GM12878 (cell line): ENCODE measurements around the gene CAPN9.

Source experiments
- BHLHE40 ChIP-seq, 2 experiments: fragments of 450-650 bp in 1 of 2; IDR thresholded peaks; 2 replicates each; pipeline ENCODE4 v1.6.1; 2011 to 2017; ENCODE audit warnings: low read depth in 2 of 2, borderline replicate concordance in 1 of 2, improper control_type of control experiment in 1 of 2, low read length in 1 of 2, mild to moderate bottlenecking in 1 of 2
- NFXL1 ChIP-seq: fragments of 450-650 bp; IDR thresholded peaks from 2 replicates; pipeline ENCODE4 v1.6.1; 2017; ENCODE audit warnings: antibody characterized with exemption, mild to moderate bottlenecking, borderline replicate concordance
- NFYB ChIP-seq: IDR thresholded peaks from 2 replicates; pipeline ENCODE4 v1.6.1; 2011; ENCODE audit warnings: low read depth, mild to moderate bottlenecking, low read length, improper control_type of control experiment, moderate library complexity; ENCODE audit not compliant: insufficient read depth
- RAD21 ChIP-seq: IDR thresholded peaks from 2 replicates; pipeline ENCODE4 v1.6.1; 2011; ENCODE audit warnings: mild to moderate bottlenecking, low read depth, low read length, moderate library complexity; ENCODE audit not compliant: insufficient read depth
- SIN3A ChIP-seq: IDR thresholded peaks from 2 replicates; pipeline ENCODE4 v1.6.1; 2012; ENCODE audit warnings: low read depth, low read length, improper control_type of control experiment
- SMC3 ChIP-seq: IDR thresholded peaks from 2 replicates; pipeline ENCODE4 v1.6.1; 2011; ENCODE audit warnings: low read length, improper control_type of control experiment, borderline replicate concordance
- SP1 ChIP-seq: IDR thresholded peaks from one replicate; pipeline ENCODE4 v1.6.1; 2011; ENCODE audit warnings: low read depth, low read length
- SPI1 ChIP-seq: IDR thresholded peaks from 2 replicates; pipeline ENCODE4 v1.6.1; 2011; ENCODE audit warnings: low read depth, mild to moderate bottlenecking, low read length, moderate library complexity, borderline replicate concordance; ENCODE audit not compliant: insufficient read depth
- TF ChIP-seq, protein P1 (sequence below), 3 experiments: IDR thresholded peaks in 2 of 3; conservative IDR thresholded peaks in 1 of 3; 2 replicates each; pipeline ENCODE4 v1.5.1; 2011; ENCODE audit warnings: low read depth in 3 of 3, low read length in 3 of 3, mild to moderate bottlenecking in 3 of 3, control low read depth in 2 of 3, moderate library complexity in 2 of 3, inconsistent platforms in 1 of 3, mixed read lengths in 1 of 3; ENCODE audit not compliant: control insufficient read depth in 2 of 3, insufficient read depth in 1 of 3; ENCODE audit errors: extremely low read depth in 1 of 3
- TF ChIP-seq, protein P2 (sequence below): IDR thresholded peaks from 2 replicates; pipeline ENCODE4 v1.6.1; 2011; ENCODE audit warnings: low read depth, mild to moderate bottlenecking, low read length, moderate library complexity, borderline replicate concordance; ENCODE audit errors: extremely low read depth

DNA sequence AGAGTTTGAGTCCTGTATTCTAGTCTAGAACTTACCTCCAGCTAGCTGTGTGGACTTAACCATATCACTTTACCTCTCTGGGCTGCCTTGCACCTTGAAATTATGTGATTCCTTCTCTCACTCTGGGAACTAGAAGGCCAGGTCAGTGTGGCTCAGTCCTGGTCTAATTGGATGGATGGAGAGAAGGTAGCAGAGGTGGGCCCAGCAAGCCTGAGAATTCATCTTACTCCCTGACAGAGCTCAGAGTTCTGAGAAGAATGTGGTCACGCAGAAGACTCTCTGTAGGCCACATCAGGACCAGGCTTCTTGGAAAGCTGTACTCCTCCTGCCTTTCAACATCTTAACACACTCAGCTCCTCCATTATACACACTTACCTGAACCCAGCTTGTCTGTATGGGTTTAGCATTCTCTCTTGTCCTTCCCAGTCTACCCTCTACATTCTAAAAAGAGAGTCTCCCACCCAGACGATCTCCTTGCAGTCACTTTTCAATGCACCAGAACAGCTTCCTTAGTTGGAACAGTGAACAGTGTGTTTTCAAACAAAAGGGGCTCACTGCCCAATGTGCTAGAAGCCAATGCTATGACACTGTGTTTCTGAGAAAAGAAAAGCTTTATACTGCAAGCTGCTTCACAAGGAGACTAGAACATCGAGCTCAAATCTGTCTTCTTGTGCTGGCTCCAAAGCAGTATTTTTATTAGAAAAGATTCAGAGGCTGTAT, 60.5 kb downstream of the CAPN9 start:
- TF ChIP-seq SPI1 (no peak), BHLHE40 (IDR thresholded peaks at IDR 0.05; ENCODE audit: borderline replicate concordance in 1 of 2, low read depth in 2 of 2, low read length in 1 of 2) (no peak), NFYB (no peak), SIN3A (no peak), RAD21 (no peak), SP1 (no peak), SMC3 (no peak), NFXL1 (no peak)
- TF ChIP-seq, protein P1, sequence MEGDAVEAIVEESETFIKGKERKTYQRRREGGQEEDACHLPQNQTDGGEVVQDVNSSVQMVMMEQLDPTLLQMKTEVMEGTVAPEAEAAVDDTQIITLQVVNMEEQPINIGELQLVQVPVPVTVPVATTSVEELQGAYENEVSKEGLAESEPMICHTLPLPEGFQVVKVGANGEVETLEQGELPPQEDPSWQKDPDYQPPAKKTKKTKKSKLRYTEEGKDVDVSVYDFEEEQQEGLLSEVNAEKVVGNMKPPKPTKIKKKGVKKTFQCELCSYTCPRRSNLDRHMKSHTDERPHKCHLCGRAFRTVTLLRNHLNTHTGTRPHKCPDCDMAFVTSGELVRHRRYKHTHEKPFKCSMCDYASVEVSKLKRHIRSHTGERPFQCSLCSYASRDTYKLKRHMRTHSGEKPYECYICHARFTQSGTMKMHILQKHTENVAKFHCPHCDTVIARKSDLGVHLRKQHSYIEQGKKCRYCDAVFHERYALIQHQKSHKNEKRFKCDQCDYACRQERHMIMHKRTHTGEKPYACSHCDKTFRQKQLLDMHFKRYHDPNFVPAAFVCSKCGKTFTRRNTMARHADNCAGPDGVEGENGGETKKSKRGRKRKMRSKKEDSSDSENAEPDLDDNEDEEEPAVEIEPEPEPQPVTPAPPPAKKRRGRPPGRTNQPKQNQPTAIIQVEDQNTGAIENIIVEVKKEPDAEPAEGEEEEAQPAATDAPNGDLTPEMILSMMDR (IDR thresholded peaks at IDR 0.05 in 2 of 3, conservative IDR thresholded peaks at IDR 0.05 in 1 of 3; ENCODE audit: control insufficient read depth in 2 of 3, extremely low read depth in 1 of 3, insufficient read depth in 1 of 3, low read depth in 3 of 3, low read length in 3 of 3), result no peak
- TF ChIP-seq, protein P2, sequence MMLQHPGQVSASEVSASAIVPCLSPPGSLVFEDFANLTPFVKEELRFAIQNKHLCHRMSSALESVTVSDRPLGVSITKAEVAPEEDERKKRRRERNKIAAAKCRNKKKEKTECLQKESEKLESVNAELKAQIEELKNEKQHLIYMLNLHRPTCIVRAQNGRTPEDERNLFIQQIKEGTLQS, result no peak
